Stimulated activated naive CD8-positive, alpha-beta T cell treated with anti-CD3 and anti-CD28 coated beads, Interleukin-15, Interleukin-2, amounts not matched to agents 100 ng/mL and 50 ng/mL, for 24 hours (primary cell): ENCODE data around the gene MYH15.
A peak's percentile ranks its signal among the peaks of the same experiment; 100 is the strongest.

ENCODE experiments used
- H3K27ac Mint-ChIP-seq: one replicate; pipeline ENCODE4 v1.8.0; 2021; ENCODE audit warnings: mild to moderate bottlenecking, mixed read lengths
- H3K27me3 Mint-ChIP-seq: one replicate; pipeline ENCODE4 v1.8.0; 2021; ENCODE audit warnings: mixed read lengths
- H3K36me3 Mint-ChIP-seq: one replicate; pipeline ENCODE4 v1.8.0; 2021; ENCODE audit warnings: low read depth, mixed read lengths
- H3K4me1 Mint-ChIP-seq: one replicate; pipeline ENCODE4 v1.8.0; 2021; ENCODE audit warnings: low read depth, mixed read lengths
- H3K4me3 Mint-ChIP-seq: one replicate; pipeline ENCODE4 v1.8.0; 2021; ENCODE audit warnings: mild to moderate bottlenecking, mixed read lengths
- H3K9me3 Mint-ChIP-seq: one replicate; pipeline ENCODE4 v1.8.0; 2021; ENCODE audit warnings: mixed read lengths

Gene MYH15

GRCh38 chr3:108342837-108343486, 167.4 kb downstream of the MYH15 start:
- Mint-ChIP-seq H3K27me3 (no peaks in the 10 kb centered on the region), H3K4me3 (no peak overlapping the region), H3K9me3 (no peaks in the 10 kb centered on the region), H3K4me1 (peaks cover 22% of the 10 kb centered on the region), H3K27ac (peak overlapping the region; percentile 15), H3K36me3 (no peaks in the 10 kb centered on the region)

- Mint-ChIP-seq H3K9me3 (no peaks in the 10 kb centered on the region), H3K36me3 (no peaks in the 10 kb centered on the region), H3K27ac (no peak overlapping the region), H3K4me3 (no peak overlapping the region), H3K27me3 (no peaks in the 10 kb centered on the region), H3K4me1 (peaks cover 22% of the 10 kb centered on the region)
Measured at GRCh38 chr3:108341911-108342310, 168.5 kb downstream of the MYH15 start.

- H3K4me1 Mint-ChIP-seq = peaks cover 18% of the 10 kb centered on the region
- H3K36me3 Mint-ChIP-seq = no peaks in the 10 kb centered on the region
- no peaks in the 10 kb centered on the region for H3K27me3 Mint-ChIP-seq
- no peak overlapping the region for H3K4me3 Mint-ChIP-seq
- H3K27ac Mint-ChIP-seq = no peak overlapping the region
- no peaks in the 10 kb centered on the region for H3K9me3 Mint-ChIP-seq
Measured at GRCh38 chr3:108338901-108339545, 171.4 kb downstream of the MYH15 start.

- no peaks in the 10 kb centered on the region for H3K27me3 Mint-ChIP-seq
- H3K9me3 Mint-ChIP-seq = no peaks in the 10 kb centered on the region
- no peak overlapping the region for H3K4me3 Mint-ChIP-seq
- H3K36me3 Mint-ChIP-seq = no peaks in the 10 kb centered on the region
- H3K4me1 Mint-ChIP-seq = peaks cover 14% of the 10 kb centered on the region
- H3K27ac Mint-ChIP-seq = no peak overlapping the region
Measured at GRCh38 chr3:108334701-108335100, 175.7 kb downstream of the MYH15 start.

GRCh38 chr3:108333961-108334360, 176.4 kb downstream of the MYH15 start:
- Mint-ChIP-seq H3K4me3 (no peak overlapping the region), H3K9me3 (no peaks in the 10 kb centered on the region), H3K36me3 (no peaks in the 10 kb centered on the region), H3K27ac (no peak overlapping the region), H3K27me3 (no peaks in the 10 kb centered on the region), H3K4me1 (peaks cover 20% of the 10 kb centered on the region)

- Mint-ChIP-seq H3K4me3 (no peak overlapping the region), H3K36me3 (no peaks in the 10 kb centered on the region), H3K9me3 (peaks cover 4% of the 10 kb centered on the region), H3K27ac (no peak overlapping the region), H3K27me3 (no peaks in the 10 kb centered on the region), H3K4me1 (peaks cover 33% of the 10 kb centered on the region)
Measured at GRCh38 chr3:108331792-108332191, 178.6 kb downstream of the MYH15 start.
